Hematopoietic multipotent progenitor cell (in vitro differentiated cells): Measurements from ENCODE around the gene KPRP. TPM values are rescaled to one million over a fixed set of nuclear protein-coding genes. Genes with fewer than 3 reads are reported as not detected.

ENCODE experiments used
- DNase-seq, 3 donors: peaks; one replicate each; pipeline ENCODE4 v3.0.0-alpha.2; 2011 to 2015; ENCODE audit warnings: low read depth in 2 of 3, low spot score in 2 of 3
- total RNA-seq: library from RNA; depleted of rRNA; stranded (reverse); fragments of >200 nt; gene quantifications from one replicate; pipeline ENCODE4 v1.2.3, GENCODE V29; 2012

The KPRP gene
- total RNA-seq, 1 donor = not detected

GRCh38 chr1:152768847-152769533, 11.2 kb downstream of the KPRP start:
- no peak for DNase-seq

GRCh38 chr1:152770411-152770810, 12.6 kb downstream of the KPRP start:
- DNase-seq = no peak

DNA sequence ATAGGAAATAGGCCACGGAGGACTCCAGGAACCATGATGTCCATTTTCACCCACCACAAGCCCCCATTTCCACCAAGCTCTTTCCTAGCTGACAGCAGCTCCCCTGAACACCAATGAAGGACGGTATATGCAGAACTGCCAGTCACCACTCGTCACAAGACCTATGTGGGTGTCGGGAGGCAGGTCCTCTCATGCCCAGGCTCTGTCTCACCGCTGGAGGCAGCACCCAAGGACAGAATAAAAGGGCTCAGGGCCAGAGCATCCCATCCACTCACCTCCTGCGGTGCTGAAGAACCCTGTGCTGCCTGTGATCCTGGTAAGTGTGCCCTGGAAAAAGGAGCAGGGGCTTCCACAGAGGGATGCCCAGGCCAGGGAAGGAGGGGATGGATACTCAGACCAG, 17.1 kb downstream of the KPRP start, which contains the start of gene LCE1F:
LCE1F (plus strand) TSS at position 266 of the 400 bp plus-strand sequence. CDS start 1,232 bp downstream, outside the sequence.
- DNase-seq = no peak

DNA sequence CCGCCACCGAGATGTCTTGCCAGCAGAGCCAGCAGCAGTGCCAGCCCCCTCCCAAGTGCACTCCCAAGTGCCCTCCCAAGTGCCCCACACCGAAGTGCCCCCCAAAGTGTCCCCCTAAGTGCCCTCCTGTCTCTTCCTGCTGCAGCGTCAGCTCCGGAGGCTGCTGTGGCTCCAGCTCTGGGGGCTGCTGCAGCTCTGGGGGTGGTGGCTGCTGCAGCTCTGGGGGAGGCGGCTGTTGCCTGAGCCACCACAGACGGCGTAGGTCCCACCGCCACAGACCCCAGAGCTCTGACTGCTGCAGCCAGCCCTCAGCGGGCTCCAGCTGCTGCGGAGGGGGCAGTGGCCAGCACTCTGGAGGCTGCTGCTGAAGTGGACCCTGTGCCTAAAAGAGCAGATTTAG, 18.5 kb downstream of the KPRP start:
- no peak for DNase-seq

GRCh38 chr1:152777510-152778137, 19.8 kb downstream of the KPRP start:
- DNase-seq = no peak

- DNase-seq = no peak
These were observed 25.3 kb downstream of the KPRP start for GRCh38 chr1:152783095-152783494.

GRCh38 chr1:152786077-152786476, 28.3 kb downstream of the KPRP start, which contains the start of gene LCE1E:
Gene LCE1E (plus strand): TSS chr1:152786257. CDS start chr1:152787300, 1,043 bp downstream.
- DNase-seq = no peak

GRCh38 chr1:152795686-152796085, 37.9 kb downstream of the KPRP start:
- no peak for DNase-seq

DNA sequence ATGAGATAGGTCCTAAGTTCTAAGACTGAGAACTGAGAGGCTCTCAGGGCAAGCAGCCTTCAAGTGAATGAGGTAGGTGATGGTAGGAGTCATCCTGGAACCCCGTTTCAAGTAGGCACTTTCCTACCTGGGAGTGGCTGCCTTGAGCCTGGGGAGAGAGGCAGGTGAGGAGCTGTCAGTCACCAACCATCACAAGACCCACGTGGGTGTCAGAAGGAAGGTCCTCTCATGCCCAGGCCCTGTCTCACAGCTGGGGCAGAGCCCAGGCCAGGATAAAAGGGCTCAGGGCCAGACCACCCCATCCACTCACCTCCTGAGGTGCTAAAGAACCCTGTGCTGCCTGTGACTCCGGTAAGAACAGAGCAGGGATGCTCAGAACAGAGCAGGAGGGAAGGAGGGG, 38.6 kb downstream of the KPRP start, which contains the start of gene LCE1D:
LCE1D (plus strand) TSS at position 301 of the 400 bp plus-strand sequence. CDS start 1,074 bp downstream, outside the sequence.
- no peak for DNase-seq

GRCh38 chr1:152801333-152801732, 43.5 kb downstream of the KPRP start:
- DNase-seq = no peak

DNA sequence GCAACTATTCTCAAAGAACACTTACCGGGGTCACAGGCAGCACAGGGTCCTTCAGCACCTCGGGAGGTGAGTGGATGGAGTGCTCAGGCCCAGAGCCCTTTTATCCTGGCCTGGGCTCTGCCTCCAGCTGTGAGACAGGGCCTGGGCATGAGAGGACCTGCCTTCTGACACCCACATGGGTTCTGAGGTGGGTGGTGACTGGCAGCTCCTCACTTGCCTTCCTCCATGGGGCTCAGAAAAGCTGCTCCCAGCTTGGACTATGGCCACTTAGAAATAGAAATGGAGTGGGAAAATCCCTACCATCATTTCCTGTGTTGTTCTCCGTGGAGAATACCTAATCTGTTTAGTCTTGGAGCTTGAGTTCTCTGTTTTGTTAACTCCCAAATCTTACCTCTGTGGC, 48.8 kb downstream of the KPRP start, which contains the start of gene LCE1C:
LCE1C (minus strand) TSS at position 76 of the 400 bp plus-strand sequence. CDS start 1,173 bp downstream, outside the sequence.
- no peak for DNase-seq

- no peak for DNase-seq
These were observed 53.2 kb downstream of the KPRP start for GRCh38 chr1:152811050-152811449.

Other genes with a start within 250 kb of the KPRP start
- gene LCE5A, start 247.2 kb upstream of the KPRP start, total RNA-seq = not detected
- gene CRCT1, start 243.5 kb upstream of the KPRP start, total RNA-seq = not detected
- not detected for gene LCE3E, start 191.2 kb upstream of the KPRP start, total RNA-seq
- not detected for gene LCE3D, start 177.5 kb upstream of the KPRP start, total RNA-seq
- gene LCE3C, start 157.8 kb upstream of the KPRP start, total RNA-seq = not detected
- not detected for gene LCE3B, start 144.2 kb upstream of the KPRP start, total RNA-seq
- gene LCE3A, start 134.9 kb upstream of the KPRP start, total RNA-seq = not detected
- not detected for gene LCE2D, start 94.6 kb upstream of the KPRP start, total RNA-seq
- not detected for gene LCE2C, start 82.7 kb upstream of the KPRP start, total RNA-seq
- not detected for gene LCE2B, start 71.9 kb upstream of the KPRP start, total RNA-seq
- not detected for gene LCE2A, start 59.7 kb upstream of the KPRP start, total RNA-seq
- not detected for gene LCE4A, start 49.9 kb upstream of the KPRP start, total RNA-seq
- not detected for gene LCE1F, start 17.1 kb downstream of the KPRP start, total RNA-seq
- not detected for gene LCE1E, start 28.2 kb downstream of the KPRP start, total RNA-seq
- not detected for gene LCE1D, start 38.7 kb downstream of the KPRP start, total RNA-seq
- gene LCE1C, start 48.6 kb downstream of the KPRP start, total RNA-seq = not detected
- gene LCE1B, start 53.9 kb downstream of the KPRP start, total RNA-seq = not detected
- not detected for gene LCE1A, start 69.4 kb downstream of the KPRP start, total RNA-seq
- gene LCE6A, start 84.8 kb downstream of the KPRP start, total RNA-seq = not detected
- gene LCE7A, start 102.0 kb downstream of the KPRP start, total RNA-seq = not detected
- gene SMCP, start 120.3 kb downstream of the KPRP start, total RNA-seq = not detected
- not detected for gene IVL, start 150.5 kb downstream of the KPRP start, total RNA-seq
- gene SPRR5, start 189.2 kb downstream of the KPRP start, total RNA-seq = not detected
- gene SPRR4, start 212.6 kb downstream of the KPRP start, total RNA-seq = not detected
- not detected for gene SPRR1A, start 226.1 kb downstream of the KPRP start, total RNA-seq
- gene SPRR3, start 243.7 kb downstream of the KPRP start, total RNA-seq = not detected